HEK293 (cell line): ENCODE data around the gene CSRP2.

Experiments
- CTCF ChIA-PET: fragments of 350-600 bp; formaldehyde crosslinking; extraction: SDS; loops from one replicate; lab custom pipeline; 2021; ENCODE audit warnings: antibody characterized with exemption; lab: Yijun Ruan, JAX
- POLR2A ChIA-PET: fragments of 300-600 bp; formaldehyde crosslinking; extraction: SDS; loops from one replicate; lab custom pipeline; 2020; ENCODE audit warnings: antibody characterized with exemption, inconsistent platforms; lab: Yijun Ruan, JAX
- H3K27ac ChIP-seq: fragments of 200-500 bp; sonication (Bioruptor generic); 2 replicates; pipeline ENCODE4 v1.5.1; 2014; ENCODE audit warnings: low read depth, low read length, control low read depth, inconsistent platforms; ENCODE audit errors: extremely low read depth
- H3K36me3 ChIP-seq, 2 experiments: fragments of 200-500 bp in 1 of 2; sonication (Bioruptor generic) in 1 of 2; 1 replicate in 1 of 2; 2 replicates in 1 of 2; pipeline ENCODE4 v1.5.1; 2014 to 2017; ENCODE audit warnings: inconsistent platforms in 2 of 2, low read length in 2 of 2; ENCODE audit not compliant: control insufficient read depth in 2 of 2, insufficient read depth in 1 of 2
- H3K4me1 ChIP-seq: fragments of 200-500 bp; sonication (Bioruptor generic); 2 replicates; pipeline ENCODE4 v1.5.1; 2014; ENCODE audit warnings: mild to moderate bottlenecking, low read length, inconsistent platforms; ENCODE audit not compliant: control insufficient read depth, insufficient read depth
- H3K4me3 ChIP-seq: 2 replicates; pipeline ENCODE4 v1.5.1; 2011; ENCODE audit warnings: low read depth, mild to moderate bottlenecking, control low read depth, low read length, moderate library complexity
- H3K9me3 ChIP-seq: fragments of 200-500 bp; sonication (Bioruptor generic); 2 replicates; pipeline ENCODE4 v1.5.1; 2014; ENCODE audit warnings: low read depth, low read length, inconsistent platforms; ENCODE audit not compliant: control insufficient read depth, insufficient read depth
- GFI1B ChIP-seq: fragments of 450-650 bp; formaldehyde crosslinking; IDR thresholded peaks from 2 replicates; pipeline ENCODE4 v1.5.1; 2016; ENCODE audit warnings: missing biosample characterization, missing genetic modification characterization
- GLI4 ChIP-seq: fragments of 450-650 bp; formaldehyde crosslinking; IDR thresholded peaks from 2 replicates; pipeline ENCODE4 v1.5.1; 2016; ENCODE audit warnings: missing biosample characterization, missing genetic modification characterization
- KLF1 ChIP-seq: fragments of 450-650 bp; formaldehyde crosslinking; IDR thresholded peaks from 2 replicates; pipeline ENCODE4 v1.5.1; 2016; ENCODE audit warnings: missing biosample characterization, missing genetic modification characterization
- PRDM6 ChIP-seq: fragments of 450-650 bp; formaldehyde crosslinking; IDR thresholded peaks from 2 replicates; pipeline ENCODE4 v1.5.1; 2017; ENCODE audit warnings: missing biosample characterization, missing genetic modification characterization
- SETDB1 ChIP-seq: IDR thresholded peaks from one replicate; pipeline ENCODE4 v1.6.1; 2017; ENCODE audit warnings: mild to moderate bottlenecking, low read length, moderate library complexity, mixed read lengths; ENCODE audit not compliant: insufficient read length
- ZFP37 ChIP-seq: fragments of 450-650 bp; formaldehyde crosslinking; IDR thresholded peaks from 2 replicates; pipeline ENCODE4 v1.5.1; 2016; ENCODE audit warnings: missing biosample characterization, missing genetic modification characterization
- ZNF140 ChIP-seq: fragments of 450-650 bp; formaldehyde crosslinking; IDR thresholded peaks from 2 replicates; pipeline ENCODE4 v1.5.1; 2016; ENCODE audit warnings: missing biosample characterization, missing genetic modification characterization
- ZNF16 ChIP-seq: fragments of 450-650 bp; formaldehyde crosslinking; IDR thresholded peaks from 2 replicates; pipeline ENCODE4 v1.5.1; 2016; ENCODE audit warnings: low read depth, missing biosample characterization, missing genetic modification characterization
- ZNF19 ChIP-seq: fragments of 450-650 bp; formaldehyde crosslinking; IDR thresholded peaks from 2 replicates; pipeline ENCODE4; 2016; ENCODE audit warnings: missing biosample characterization, missing genetic modification characterization, low read depth
- ZNF324 ChIP-seq: fragments of 450-650 bp; formaldehyde crosslinking; IDR thresholded peaks from 2 replicates; pipeline ENCODE4 v1.5.1; 2016; ENCODE audit warnings: missing biosample characterization, missing genetic modification characterization
- ZNF391 ChIP-seq: fragments of 450-650 bp; formaldehyde crosslinking; IDR thresholded peaks from 2 replicates; pipeline ENCODE4 v1.5.1; 2016; ENCODE audit warnings: low read depth, missing biosample characterization, missing genetic modification characterization, borderline replicate concordance
- ZNF433 ChIP-seq: fragments of 450-650 bp; formaldehyde crosslinking; IDR thresholded peaks from 2 replicates; pipeline ENCODE4 v1.5.1; 2016; ENCODE audit warnings: missing biosample characterization, missing genetic modification characterization, low read depth
- ZNF501 ChIP-seq: fragments of 450-650 bp; formaldehyde crosslinking; IDR thresholded peaks from 2 replicates; pipeline ENCODE4 v1.5.1; 2016; ENCODE audit warnings: missing biosample characterization, missing genetic modification characterization
- ZNF830 ChIP-seq: fragments of 450-650 bp; IDR thresholded peaks from 2 replicates; pipeline ENCODE4 v1.5.0; 2018; ENCODE audit warnings: missing biosample characterization, missing genetic modification characterization, low read depth, mild to moderate bottlenecking, moderate library complexity
- ZSCAN5A ChIP-seq: fragments of 450-650 bp; formaldehyde crosslinking; IDR thresholded peaks from 2 replicates; pipeline ENCODE4 v1.5.1; 2016; ENCODE audit warnings: missing biosample characterization, missing genetic modification characterization
- TF ChIP-seq, protein P1 (sequence below): fragments of 450-650 bp; formaldehyde crosslinking; IDR thresholded peaks from 2 replicates; pipeline ENCODE4 v1.5.1; 2016; ENCODE audit warnings: missing biosample characterization, missing genetic modification characterization
- TF ChIP-seq, protein P2 (sequence below): fragments of 450-650 bp; formaldehyde crosslinking; IDR thresholded peaks from 2 replicates; pipeline ENCODE4 v1.5.1; 2016; ENCODE audit warnings: missing biosample characterization, missing genetic modification characterization, borderline replicate concordance

Gene CSRP2

GRCh38 chr12:76866726-76867125, 12.1 kb downstream of the CSRP2 start:
- Histone ChIP-seq H3K4me1 (peaks cover 7% of the 10 kb centered on the region), H3K4me3 (no peak overlapping the region), H3K9me3 (no peaks in the 10 kb centered on the region), H3K27ac (no peak overlapping the region), H3K36me3 (peaks cover 9 to 41% of the 10 kb centered on the region in 2 experiments)
- TF ChIP-seq ZNF19 (no peak), SETDB1 (no peak), ZNF501 (tag by site-specific recombination) (no peak)
- CTCF ChIA-PET = interaction anchor here (0.6 to 1.2 kb wide), 3 partner anchors 20 to 124 kb away, joined by 3 to 4 read pairs (median 3); no protein-coding TSS in a partner anchor
- POLR2A ChIA-PET = interaction anchor here (1.7 kb wide), 1 partner anchor 12 kb away, joined by 7 read pairs; the partner anchor contains the start of gene CSRP2

GRCh38 chr12:76866151-76866567, 12.7 kb downstream of the CSRP2 start:
- Histone ChIP-seq H3K36me3 (peaks cover 9 to 45% of the 10 kb centered on the region in 2 experiments), H3K27ac (no peak overlapping the region), H3K4me3 (no peak overlapping the region), H3K4me1 (peaks cover 7% of the 10 kb centered on the region), H3K9me3 (no peaks in the 10 kb centered on the region)
- TF ChIP-seq, protein P1, sequence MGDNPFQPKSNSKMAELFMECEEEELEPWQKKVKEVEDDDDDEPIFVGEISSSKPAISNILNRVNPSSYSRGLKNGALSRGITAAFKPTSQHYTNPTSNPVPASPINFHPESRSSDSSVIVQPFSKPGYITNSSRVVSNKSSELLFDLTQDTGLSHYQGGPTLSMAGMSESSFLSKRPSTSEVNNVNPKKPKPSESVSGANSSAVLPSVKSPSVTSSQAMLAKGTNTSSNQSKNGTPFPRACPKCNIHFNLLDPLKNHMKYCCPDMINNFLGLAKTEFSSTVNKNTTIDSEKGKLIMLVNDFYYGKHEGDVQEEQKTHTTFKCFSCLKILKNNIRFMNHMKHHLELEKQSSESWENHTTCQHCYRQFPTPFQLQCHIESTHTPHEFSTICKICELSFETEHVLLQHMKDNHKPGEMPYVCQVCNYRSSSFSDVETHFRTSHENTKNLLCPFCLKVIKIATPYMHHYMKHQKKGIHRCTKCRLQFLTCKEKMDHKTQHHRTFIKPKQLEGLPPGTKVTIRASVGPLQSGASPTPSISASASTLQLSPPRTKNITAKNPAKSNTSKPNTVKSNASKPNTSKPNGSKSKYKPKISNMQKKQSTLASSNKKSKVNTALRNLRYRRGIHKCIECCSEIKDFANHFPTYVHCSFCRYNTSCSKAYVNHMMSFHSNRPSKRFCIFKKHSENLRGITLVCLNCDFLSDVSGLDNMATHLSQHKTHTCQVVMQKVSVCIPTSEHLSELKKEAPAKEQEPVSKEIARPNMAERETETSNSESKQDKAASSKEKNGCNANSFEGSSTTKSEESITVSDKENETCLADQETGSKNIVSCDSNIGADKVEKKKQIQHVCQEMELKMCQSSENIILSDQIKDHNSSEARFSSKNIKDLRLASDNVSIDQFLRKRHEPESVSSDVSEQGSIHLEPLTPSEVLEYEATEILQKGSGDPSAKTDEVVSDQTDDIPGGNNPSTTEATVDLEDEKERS (tag by site-specific recombination) = no peak
- TF ChIP-seq PRDM6 (tag by site-specific recombination) = 0 out of 2 replicates have a peak, but pooled peaks have one; percentile 22
- ChIA-PET CTCF (interaction anchor here (0.7 to 1.2 kb wide), 4 partner anchors 14 to 145 kb away, joined by 3 to 5 read pairs (median 3); no protein-coding TSS in a partner anchor), POLR2A (interaction anchor here (0.9 to 1.7 kb wide), 2 partner anchors 8 to 13 kb away, joined by 3 to 7 read pairs; partner anchors contain the start of gene CSRP2)

- Histone ChIP-seq H3K9me3 (no peaks in the 10 kb centered on the region), H3K4me3 (no peak overlapping the region), H3K4me1 (peaks cover 3% of the 10 kb centered on the region), H3K36me3 (peaks cover 9 to 52% of the 10 kb centered on the region in 2 experiments), H3K27ac (no peak overlapping the region)
- ChIA-PET CTCF (no interaction called here), POLR2A (no interaction called here)
- TF ChIP-seq ZNF16 (tag by site-specific recombination) (no peak), GLI4 (no peak)
Observed at GRCh38 chr12:76864791-76865400, 13.9 kb downstream of the CSRP2 start.

- CTCF ChIA-PET = no interaction called here
- Histone ChIP-seq H3K4me1 (no peaks in the 10 kb centered on the region), H3K4me3 (no peak overlapping the region), H3K9me3 (no peaks in the 10 kb centered on the region), H3K36me3 (peaks cover 9 to 63% of the 10 kb centered on the region in 2 experiments)
- POLR2A ChIA-PET = interaction anchor here (1.1 kb wide), 1 partner anchor 15 kb away, joined by 3 read pairs; the partner anchor contains the start of gene CSRP2
- TF ChIP-seq ZSCAN5A = no peak
- TF ChIP-seq ZNF391 (tag by site-specific recombination) = no peak
- TF ChIP-seq KLF1 (tag by site-specific recombination) = no peak
- TF ChIP-seq, protein P2, sequence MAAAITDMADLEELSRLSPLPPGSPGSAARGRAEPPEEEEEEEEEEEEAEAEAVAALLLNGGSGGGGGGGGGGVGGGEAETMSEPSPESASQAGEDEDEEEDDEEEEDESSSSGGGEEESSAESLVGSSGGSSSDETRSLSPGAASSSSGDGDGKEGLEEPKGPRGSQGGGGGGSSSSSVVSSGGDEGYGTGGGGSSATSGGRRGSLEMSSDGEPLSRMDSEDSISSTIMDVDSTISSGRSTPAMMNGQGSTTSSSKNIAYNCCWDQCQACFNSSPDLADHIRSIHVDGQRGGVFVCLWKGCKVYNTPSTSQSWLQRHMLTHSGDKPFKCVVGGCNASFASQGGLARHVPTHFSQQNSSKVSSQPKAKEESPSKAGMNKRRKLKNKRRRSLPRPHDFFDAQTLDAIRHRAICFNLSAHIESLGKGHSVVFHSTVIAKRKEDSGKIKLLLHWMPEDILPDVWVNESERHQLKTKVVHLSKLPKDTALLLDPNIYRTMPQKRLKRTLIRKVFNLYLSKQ (tag by site-specific recombination) = no peak
- no peak for TF ChIP-seq ZNF830 (tag by site-specific recombination)
- no peak for TF ChIP-seq ZFP37 (tag by site-specific recombination)
- no peak for TF ChIP-seq ZNF324 (tag by site-specific recombination)
- no peak for TF ChIP-seq ZNF433 (tag by site-specific recombination)
- TF ChIP-seq GFI1B = no peak
- TF ChIP-seq ZNF140 (tag by site-specific recombination) = no peak
- TF ChIP-seq, all 188 proteins: peak for 0
- no peak overlapping the region for H3K27ac ChIP-seq
Observed at GRCh38 chr12:76863837-76864236, 15.0 kb downstream of the CSRP2 start.
